ENCODE measurements around the gene CERT1.

CERT1 gene

DNA sequence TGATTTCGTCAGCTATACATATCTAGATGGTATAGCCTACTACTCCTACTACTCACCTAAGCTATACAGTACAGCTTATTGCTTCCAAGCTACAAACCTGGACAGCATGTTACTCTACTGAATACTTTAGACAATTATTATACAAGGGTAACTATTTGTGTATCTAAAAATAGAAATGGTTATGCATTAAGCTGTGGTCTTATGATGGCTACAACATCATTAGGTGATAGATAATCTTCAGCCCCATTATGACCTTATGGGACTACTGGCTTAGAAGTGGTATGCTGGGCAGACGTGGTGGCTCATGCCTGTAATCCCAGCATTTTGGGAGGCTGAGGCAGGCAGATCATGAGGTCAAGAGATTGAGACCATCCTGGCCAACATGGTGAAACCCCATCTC lies 40.2 kb downstream of the CERT1 start:
- no peak for DNase-seq (ENCODE audit: low spot score)

DNA sequence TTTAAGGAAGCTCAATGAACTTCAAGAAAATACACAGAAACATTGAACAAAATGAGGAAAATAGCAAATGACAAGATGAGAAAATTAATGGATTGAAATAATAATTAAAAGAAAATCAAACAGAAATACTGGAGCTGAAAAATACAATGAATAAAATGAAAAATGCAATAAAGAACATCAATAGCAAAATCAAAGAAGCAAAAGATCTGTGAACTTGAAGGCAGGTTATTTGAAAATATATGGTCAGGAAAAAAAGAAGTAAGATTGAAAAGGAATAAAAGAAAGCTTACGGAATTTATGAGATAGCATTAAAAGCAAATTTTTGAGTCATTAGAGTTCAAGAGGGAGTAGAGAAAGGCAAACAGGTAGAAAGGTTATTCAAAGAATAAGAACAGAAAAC lies 42.4 kb downstream of the CERT1 start:
- DNase-seq (ENCODE audit: low spot score): no peak

GRCh38 chr5:75468593-75468992 lies 42.8 kb downstream of the CERT1 start:
- no peak for DNase-seq (ENCODE audit: low spot score)

DNA sequence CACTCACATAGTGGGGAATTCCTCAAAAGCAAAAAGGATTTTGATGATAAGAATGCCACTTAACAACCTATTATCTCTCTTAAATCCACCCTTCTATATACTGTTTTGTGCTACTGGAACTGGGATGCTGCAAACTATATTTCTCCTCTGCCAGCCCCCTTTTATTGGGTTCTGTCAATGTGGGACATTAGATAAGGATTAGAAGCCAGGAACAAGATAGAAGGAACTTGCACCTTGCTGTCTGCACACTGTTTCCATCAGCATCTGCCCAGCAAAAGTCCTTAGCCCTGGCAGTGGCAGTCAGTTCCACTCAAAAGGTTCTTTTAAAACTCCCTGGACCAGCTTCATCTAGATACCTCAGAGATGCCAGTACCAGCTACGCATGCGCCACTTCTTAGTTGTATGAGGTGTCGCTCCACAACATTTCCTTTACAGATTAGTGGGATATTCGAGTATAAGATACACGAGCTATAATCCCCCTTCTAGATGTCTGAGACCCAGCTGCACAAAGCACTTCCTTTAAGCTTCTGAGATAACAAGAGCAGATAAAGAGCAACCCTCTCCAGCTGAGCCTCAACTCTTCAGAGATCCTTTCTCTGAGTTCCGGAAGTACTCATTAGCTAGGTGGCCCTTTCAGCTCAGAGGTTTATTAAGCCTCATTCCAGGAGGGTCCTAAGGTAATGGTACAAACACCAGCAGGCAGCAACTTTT lies 45.3 kb downstream of the CERT1 start:
- no peak for DNase-seq (ENCODE audit: low spot score)

GRCh38 chr5:75465480-75465879 lies 45.9 kb downstream of the CERT1 start:
- DNase-seq (ENCODE audit: low spot score): no peak

- DNase-seq (ENCODE audit: low spot score): no peak
Measured at GRCh38 chr5:75463726-75464125, 47.7 kb downstream of the CERT1 start.

DNA sequence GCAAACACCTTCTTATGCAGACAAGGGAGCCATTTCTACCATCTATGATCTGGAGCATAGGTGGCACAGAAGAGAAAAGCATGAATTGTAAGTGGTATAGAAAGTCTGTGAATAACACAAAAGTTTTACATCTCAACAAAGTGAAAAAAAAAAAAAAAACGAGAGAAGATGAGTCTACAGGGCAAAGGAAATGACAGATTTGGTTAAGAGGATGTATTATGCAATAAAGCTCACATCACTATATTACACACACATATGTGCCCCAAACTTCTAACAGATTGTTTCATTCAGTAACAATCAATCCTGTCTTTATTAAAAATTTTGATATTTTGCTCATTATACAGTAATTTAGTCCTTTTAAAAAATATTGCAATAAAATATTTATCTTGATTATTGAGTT lies 49.8 kb downstream of the CERT1 start:
- DNase-seq (ENCODE audit: low spot score): no peak

DNA sequence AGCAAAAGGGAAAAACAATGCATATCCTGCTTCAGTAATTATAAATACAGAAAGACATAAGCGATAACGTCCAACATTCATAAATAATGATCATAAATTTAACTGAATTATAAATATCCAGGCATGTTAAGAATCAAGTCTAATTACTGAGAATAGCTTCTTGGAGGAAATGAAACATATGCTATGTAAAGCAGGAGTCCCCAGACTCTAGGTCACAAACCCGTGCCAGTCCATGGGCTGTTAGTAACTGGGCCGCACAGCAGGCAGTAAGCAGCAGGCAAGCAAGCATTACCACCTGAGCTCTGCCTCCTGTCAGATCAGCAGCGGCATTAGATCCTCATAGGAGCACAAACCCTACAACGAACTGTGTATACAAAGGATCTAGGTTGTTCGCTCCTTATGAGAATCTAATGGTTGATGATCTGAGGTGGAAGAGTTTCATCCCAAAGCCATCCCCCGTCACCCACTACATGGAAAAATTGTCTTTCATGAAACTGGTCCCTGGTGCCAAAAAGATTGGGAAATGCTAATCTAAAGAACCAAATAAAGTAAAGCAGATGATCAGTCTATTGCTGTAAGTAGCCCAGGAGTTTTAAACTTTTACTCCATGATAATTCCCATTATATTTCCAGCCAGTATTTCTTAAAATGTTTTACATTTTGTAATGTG lies 50.4 kb downstream of the CERT1 start:
- DNase-seq (ENCODE audit: low spot score): no peak

DNA sequence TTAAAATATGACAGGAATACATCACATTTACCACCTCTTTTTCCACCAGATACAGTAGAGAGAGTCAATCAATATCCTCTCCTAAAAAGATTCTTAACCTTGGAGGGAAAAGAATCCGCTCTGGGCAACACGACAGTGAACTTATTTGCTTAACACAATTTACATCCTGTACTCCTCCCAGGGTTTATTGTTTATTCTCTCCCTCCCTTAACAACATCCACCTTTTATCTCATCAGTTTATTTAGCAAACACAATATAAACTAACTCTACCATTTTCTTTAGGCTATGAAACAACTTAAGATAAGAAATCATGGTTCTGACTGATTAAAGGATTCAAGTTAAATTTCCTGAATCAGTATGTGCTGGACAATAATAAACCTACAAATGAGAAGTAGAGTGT lies 50.9 kb downstream of the CERT1 start:
- no peak for DNase-seq (ENCODE audit: low spot score)

DNA sequence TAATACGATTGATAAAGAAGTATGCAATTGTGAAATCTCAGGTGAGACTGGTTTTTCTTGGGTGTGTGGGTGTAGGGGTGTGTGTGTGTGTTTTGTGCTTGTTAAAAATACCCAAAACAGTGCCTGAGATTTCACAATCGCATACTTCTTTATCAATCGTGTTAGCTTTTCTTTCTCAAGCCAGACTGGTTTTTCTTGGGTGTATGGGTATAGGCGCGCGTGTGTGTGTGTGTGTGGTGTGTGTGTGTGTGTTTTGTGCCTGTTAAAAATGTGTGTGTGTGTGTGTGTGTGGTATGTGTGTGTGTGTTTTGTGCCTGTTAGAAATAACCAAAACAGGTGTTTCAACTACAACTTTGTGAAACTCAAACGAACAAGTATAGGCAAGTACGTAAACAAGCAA lies 53.7 kb downstream of the CERT1 start:
- DNase-seq (ENCODE audit: low spot score): no peak

DNA sequence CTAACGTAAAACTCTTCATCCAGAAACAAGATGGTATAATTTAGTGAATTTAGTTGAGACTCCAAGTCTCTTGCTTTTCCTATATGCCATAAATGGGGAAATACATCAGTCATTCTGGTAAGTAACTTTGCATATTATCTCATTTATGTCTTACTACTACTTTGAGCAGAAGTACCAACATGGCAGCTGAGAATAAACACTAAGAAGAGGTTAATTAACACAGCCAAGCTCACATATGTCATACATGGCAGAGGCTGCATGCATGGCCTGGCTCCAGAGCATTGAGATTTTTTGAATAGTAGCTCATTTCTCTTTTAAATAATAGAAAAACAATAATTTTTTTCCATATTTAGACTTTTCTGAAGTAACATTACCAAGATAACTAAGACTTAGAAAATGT lies 54.3 kb downstream of the CERT1 start:
- DNase-seq (ENCODE audit: low spot score): no peak

DNA sequence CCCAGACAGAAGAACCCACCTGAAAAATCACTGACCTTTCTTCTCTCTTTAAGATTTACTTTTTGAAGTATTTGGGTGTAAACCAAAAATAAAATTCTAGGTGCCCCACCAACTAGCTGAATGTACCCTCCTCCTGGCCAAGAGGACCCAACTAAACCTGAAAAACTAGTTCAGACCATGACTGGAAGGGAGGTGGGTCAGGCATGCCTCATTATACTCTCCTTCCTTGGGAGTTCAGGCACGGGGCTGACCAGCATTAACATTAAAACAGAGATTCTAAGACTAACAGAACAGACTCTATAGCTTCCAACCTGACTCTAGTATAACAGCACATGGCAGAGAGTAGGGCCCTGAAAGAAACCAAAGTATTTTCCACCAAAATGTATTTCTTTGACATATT lies 61.4 kb downstream of the CERT1 start:
- DNase-seq (ENCODE audit: low spot score): no peak

DNA sequence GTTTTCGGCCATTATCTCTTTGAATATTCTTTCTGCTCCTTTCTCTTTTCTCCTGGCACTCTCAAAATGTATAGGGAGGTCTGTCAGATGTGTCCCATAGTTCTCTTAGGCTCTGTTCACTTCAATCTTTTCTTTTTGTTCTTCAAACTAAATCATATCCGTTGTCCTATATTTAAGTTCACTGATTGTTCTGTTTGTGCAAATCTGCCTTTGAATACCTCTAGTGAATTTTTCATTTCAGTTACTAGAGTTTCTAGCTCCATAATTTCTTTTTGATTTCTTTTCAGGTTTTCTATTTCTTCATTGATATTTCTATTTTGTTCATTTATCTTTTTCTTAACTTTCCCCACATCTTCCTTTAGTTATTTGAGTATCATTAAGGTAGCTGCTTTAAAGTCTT lies 65.4 kb downstream of the CERT1 start:
- DNase-seq (ENCODE audit: low spot score): no peak

- no peak for DNase-seq (ENCODE audit: low spot score)
Measured at GRCh38 chr5:75441560-75441959, 69.9 kb downstream of the CERT1 start.

DNA sequence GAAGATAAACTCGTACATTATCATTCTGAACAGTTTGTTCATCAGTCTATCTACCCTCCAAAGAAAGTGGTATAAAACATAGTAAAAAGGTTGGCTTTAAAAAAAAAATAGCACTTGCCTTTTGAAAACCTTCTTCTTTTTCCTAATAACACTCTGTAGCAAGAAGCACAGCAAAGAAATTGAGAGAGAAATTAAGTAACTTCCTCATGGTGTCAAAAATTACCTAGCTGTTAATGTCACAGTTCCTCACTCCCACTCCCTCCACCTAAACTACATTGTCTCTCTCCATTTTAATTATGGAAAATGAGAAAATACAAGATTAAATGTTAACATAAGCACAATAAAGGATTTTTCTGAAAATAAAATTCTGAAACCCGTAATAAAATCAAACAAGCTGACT lies 72.2 kb downstream of the CERT1 start:
- no peak for DNase-seq (ENCODE audit: low spot score)

DNA sequence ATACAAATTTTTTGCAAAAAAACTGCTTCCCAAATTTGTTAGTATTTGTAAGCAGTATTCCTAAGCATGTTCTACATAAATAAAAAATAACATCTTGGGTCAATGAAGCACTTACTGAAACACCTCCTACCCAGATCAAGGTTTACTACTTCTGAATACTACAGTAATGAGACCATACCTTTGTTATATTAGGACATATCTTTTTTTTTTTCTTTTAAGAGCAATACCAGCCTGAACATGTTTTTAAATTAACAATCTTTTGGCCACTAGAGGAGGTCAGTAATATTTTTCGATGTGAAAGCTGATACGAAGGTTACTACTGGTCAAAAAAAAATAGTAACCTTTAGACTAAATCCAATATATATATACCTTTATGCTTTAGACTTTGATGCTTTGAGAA lies 72.7 kb downstream of the CERT1 start:
- DNase-seq (ENCODE audit: low spot score): no peak

DNA sequence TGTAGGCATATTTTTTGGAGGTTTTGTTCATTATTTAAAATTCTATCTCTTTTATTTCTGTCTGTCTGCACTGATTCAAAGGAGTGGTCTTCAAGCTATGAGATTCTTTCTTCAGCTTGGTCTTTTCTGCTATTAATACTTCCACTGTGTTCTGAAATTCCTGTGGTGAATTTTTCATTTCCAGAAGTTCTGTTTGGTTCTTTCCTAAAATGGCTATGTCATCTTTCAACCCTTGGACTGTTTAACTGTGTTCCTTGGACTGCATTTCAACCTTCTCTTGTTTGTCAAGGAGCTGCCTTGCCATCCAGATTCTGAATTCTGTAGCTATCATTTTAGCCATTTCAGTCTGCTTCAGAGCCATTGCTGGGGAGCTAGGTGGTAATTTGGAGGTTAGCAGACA lies 76.3 kb downstream of the CERT1 start:
- no peak for DNase-seq (ENCODE audit: low spot score)

- DNase-seq (ENCODE audit: low spot score): no peak
Measured at GRCh38 chr5:75433814-75434506, 77.5 kb downstream of the CERT1 start.

DNA sequence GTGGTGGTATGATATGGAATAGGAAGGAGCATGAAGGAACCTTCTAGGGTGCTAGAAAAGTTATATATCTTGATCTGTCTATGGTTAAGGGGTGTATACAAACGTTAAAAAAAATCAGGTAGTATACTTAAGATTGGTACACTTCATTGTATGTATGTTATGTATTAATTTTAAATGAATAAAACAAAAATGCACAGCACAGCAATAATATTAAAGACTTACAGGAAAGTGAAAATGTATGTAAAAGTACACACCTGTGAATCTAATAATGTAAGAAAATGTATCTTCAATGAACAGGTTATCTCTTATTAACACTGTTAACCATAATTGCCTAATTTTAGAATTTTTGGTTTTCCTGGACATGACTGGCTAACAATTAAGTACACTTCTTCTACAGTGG lies 97.2 kb downstream of the CERT1 start:
- DNase-seq (ENCODE audit: low spot score): no peak

DNA sequence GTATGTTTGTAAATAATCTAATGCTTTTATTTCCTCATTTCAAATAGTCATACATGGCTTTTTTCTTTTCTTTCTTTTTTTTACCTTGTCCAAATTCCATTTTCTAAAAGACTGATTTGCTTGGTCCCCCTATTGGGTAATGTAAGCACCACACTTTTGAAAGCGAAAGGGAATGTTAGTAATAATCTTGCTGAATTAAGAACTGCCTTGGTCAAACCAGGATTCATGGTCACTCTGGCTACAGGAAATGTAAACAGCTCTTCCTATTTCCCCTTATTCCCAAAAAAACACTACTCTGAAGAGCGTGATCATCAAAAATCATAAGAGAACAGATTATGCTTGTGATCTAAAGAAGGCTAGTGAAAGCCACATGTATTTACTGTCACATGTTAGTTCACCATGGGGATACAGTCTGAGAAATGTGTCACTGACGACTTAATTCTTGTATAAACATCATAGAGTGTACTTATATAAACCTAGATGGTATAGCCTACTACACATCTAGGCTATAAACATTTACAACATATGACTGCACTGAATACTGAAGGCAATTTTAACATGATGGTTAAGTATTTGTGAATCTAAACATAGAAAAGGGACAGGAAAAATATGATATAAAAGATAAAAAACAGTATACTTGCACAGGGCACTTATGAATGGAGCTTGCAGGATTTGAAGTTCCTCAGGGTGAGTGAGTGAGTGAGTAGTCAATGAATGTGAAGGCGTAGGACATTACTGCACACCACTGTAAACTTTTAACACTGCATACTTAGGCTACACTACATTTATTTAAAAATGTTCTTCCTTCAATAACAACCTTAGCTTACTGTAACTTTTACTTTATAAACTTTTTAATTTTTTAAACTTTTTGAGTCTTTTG lies 99.1 kb downstream of the CERT1 start:
- no peak for DNase-seq (ENCODE audit: low spot score)

- peak; percentile 6 for DNase-seq (ENCODE audit: low spot score)
Measured at GRCh38 chr5:75405296-75405695, 106.1 kb downstream of the CERT1 start.

DNA sequence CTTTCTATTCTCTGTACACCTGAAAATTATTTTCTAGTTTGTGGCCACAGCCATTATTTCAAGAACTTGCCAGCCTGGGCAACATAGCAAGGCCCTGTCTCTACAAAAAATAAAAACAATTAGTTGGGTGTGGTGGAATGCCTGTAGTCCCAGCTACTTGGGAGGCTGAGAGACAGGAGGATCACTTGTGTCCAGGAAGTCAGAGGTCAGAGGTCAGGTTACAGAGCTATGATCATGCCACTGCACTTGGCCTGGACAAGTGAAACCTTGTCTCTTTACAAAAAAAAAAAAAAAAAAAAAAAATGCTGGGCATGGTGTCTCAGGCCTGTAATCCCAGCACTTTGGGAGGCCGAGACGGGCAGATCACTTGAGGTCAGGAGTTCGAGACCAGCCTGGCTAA lies 116.2 kb downstream of the CERT1 start:
- DNase-seq (ENCODE audit: low spot score): no peak

DNA sequence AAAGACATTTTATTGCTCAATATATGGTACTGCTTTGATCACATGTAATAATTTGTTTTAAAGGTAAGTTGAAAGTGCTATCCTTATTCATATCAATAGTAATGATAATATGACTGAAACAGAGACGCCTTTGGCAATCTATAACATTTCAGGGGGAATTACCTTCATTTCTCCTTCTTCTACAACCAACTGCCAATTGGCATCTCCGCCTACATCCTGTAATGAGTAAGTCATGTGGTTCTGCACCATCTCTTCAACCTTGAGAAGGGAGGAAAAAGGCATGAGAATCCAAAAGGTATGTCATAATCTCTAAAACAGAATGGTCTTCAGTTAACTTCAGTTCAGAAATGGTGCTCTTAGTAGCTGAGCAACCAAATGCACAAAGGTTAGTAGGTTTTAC lies 122.0 kb downstream of the CERT1 start:
- no peak for DNase-seq (ENCODE audit: low spot score)

Data from SW480 (cell line).